ENCODE measurements around the gene TFDP2.

Gene TFDP2

DNA sequence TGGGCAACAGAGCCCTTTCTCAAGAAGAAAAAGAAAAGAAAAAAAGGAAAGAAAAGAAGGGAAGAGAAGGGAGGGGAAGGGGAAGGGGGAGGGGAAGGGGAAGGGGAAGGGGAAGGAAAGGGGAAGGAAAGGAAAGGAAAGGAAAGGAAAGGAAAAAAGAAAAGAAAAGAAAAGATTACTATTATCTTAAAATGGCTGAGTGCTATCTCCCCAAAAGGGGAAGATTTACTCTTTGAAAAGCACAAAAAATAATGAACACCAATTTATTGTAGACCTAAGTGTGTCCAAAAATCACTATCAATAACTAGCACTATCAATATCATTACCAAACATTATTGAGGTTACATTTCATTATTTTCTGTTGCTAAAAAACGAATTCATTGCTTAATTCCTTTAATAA lies 183.9 kb downstream of the TFDP2 start:
- no peak for DNase-seq (ENCODE audit: low read depth in 3 of 3)

DNA sequence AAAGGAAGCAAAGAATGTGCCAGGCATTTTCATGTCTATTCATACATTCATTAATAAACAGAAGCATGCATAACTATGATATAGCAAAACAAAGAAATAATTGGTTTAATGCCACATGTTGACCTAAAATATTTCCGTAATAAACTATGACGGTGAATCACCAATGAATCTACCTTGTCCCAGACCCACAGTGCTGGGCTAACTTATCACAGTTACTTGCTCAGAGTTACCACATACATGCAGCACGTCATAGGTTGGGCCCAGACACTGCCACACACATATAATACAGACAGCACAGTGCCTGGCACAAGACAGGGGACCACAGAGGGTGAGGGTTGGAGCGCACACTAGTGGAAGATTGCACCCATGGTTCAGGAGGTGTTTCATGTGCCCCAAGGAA lies 186.0 kb downstream of the TFDP2 start:
- DNase-seq (ENCODE audit: low read depth in 3 of 3) = no peak

DNA sequence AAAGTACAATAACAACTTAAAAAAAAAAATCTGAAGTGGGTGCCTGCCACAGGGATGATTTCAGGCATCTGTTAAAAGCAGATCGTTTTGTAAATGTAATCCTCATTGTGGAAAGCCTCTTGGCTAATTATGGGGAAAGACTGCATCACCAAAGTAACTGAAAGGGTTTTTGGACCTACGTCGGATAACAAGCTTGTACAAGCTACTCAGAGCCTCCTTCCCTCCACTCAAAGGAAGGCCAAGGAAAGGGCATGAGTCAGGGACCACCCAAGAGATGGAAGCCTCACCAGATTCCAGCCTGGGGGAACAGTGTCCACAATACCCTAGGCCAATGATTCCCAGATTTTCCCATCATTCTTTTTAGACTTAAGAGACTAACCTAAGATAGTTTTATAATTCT lies 188.6 kb downstream of the TFDP2 start:
- DNase-seq (ENCODE audit: low read depth in 3 of 3) = no peak

DNA sequence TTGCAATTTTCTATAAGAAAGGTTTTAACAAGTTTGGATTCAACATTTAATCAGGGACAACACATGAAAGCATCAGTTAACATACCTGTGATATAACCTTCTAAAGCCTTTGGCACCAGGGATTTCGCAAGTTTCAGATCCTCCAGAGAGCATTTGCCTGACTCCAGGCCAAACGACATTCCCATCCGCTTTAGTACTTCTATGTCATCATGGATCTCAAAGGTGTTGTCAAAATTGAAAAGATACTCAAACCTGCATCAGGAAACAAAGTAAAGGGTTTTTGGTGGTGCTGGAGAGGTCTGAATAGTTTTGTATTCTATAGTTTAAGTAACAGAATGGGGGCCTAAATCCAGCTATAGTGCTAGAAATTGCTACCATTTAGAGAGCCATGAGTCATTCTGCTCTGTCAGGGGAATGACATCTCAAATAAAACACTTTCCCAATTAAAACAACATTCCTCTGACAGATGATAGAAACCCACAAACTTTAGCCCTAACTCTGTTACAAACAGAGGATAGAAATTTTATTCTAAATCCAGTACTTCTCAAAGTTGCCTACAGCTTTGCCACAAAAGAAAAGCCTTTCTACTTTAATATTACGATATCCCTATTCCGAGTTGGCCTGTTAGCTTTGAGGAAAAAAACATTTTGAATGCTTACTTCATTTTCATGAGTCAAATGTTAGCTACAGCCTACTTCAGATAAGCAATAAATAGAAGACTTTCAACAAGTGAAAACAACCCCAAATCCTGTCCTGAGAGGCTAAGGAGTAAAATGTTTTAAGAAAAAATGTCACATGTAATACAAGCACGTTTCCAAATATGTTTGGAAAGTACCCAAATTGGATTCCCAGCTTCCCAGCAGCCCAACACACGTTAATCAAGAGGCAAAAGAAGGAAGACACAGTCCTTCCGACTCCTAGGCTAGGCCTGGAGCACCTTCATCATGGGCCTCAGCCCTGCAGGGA lies 189.5 kb downstream of the TFDP2 start:
- no peak for DNase-seq (ENCODE audit: low read depth in 3 of 3)

DNA sequence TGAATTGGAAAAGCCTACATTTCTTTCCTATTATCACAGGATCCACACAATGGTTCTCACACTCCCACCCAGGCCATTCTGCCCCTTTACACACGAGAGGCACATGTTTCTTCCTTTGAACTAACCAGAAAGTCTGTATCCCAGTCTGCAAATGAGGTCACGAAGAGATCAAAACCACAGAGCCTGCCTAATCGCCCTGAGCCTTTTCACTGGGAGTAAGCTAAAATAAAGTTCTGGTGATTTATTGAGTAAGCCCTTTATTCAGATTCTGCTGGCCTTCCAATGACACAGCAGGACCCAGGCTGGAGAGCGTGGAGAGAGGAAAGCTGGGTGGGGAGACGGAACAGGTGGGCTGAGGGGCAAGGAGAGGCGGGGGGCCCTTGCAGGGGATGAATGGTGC lies 194.2 kb downstream of the TFDP2 start:
- DNase-seq (ENCODE audit: low read depth in 3 of 3) = no peak

DNA sequence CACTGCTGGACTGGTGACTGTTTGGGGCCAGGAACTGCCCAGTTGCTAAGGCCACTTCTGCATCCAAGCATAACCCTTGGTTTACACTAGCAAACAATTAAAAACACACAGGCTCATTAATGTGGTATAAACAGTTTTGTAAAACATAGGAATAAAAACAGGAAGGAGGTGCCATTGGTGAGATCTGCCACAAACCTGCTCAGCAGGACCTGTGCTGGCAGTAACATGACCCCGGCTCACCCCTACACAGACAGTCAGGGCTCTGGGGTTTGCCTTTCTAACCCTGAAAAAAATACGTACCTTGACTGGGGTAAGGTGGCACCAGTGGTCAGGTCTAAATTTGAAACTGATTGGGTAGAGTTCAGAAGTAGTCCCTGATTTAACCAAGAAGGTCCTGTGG lies 196.7 kb downstream of the TFDP2 start:
- no peak for DNase-seq (ENCODE audit: low read depth in 3 of 3)

DNA sequence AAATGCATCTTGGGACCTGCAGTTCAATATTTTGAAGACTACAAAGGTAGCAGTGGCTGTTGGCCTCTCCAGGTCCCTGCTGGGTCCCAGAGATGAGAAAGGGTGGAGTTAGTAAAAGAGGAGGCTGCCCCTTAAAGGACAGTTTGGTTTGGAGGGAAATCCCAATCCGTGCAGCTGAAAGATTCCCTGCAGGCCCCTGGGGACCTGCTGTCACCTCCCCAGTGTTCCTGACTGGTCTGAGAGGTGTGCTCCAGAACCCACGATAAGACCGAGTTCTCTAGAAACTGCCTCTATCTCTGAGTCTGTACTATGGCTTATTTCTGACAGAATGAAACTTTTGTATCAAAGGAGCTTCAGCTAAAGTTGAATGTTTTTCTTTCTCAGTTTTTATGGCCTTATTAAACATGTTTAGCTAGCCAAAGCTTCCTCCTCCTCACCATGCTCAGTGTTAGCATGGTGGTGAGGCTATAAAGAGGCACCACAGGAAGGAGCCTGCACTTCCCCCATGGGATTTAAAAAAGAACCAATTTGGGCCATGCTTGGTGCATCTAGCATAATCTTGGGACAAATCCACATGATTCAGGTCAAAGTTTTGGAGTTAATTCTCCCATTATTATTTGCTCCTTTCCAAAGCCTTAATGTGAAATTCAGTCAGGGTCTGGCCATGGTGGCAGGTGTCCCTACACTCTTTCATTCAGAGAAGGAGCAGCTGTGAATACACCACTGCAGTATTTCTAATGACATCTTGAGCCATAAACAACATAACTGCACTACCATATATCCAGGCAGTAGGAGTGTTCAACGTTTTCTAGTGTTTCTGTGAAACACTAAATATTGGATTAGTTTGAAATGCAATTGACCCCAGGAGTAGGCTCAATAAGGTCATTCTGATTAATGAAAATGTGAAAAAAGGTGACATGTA lies 198.5 kb downstream of the TFDP2 start:
- no peak for DNase-seq (ENCODE audit: low read depth in 3 of 3)

DNA sequence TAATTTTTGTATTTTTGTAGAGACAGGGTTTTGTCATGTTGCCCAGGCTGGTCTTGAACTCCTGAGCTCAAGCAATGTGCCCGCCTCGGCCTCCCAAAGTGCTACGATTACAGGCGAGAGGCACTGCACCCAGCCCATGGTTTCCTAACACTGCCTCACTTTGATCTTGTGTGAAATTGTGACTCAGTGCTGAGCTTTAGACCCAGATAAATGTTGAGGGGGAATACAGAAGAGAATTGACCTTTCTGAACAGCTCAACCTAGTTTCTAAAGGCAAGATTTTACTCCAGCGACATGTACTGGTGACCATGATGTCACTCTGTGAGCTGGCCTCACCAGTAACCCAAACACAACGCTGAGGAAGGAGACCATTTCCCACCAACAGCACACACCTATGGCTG lies 199.4 kb downstream of the TFDP2 start:
- no peak for DNase-seq (ENCODE audit: low read depth in 3 of 3)

DNA sequence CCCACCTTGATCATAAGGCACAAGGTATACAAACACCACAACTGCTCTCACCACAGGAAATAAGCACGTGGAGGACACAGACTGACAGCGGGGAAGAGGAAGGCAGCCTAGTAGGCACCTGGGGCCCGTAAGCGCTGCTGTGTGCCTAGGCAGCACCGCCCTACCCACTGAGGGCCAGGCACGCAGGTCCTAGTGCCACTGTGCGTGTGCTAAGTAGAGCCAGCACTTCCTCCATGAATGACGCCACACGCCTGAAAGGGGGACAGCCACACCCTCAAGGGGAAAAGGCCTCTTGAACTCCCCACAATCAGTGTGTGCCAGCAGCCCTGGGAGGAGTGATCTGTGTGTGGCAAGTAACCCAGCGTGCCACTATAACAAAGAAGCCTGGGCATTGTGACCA lies 199.9 kb downstream of the TFDP2 start:
- no peak for DNase-seq (ENCODE audit: low read depth in 3 of 3)

DNA sequence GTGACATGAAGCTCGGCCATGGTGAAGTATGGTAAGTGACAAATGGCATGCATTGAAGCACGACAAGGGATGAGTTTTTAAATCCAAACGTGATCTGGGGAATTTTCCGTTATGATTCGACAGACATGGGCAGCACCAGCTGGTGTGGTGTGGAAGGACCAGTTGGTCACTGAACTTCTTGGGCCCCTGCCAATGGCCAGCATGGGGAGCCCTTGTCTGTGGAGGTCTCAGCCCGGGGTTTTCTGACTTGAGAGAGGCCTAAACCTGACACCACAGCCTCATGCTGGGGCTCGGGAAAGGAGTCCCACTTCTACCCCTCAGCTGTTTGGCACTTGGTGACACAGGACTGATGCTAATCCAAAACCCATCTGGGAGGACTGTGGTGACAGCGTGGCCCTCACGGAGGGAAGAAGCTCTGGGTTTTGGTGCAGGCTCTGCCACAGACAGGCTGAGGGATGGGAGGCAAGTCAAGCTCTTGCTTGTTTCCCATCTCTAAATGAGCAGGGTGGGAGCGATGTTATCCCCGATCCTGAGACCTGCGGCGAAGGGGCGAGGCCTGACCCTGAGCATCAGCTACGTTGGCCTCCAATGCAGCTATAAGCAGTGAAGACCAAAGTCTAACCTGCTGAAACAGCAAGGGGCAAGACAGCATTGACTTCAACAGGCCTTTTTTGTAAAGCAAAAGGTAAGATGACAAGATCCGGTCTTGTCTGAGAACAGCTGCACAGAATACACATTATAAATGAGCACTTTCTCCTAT lies 203.4 kb downstream of the TFDP2 start:
- DNase-seq (ENCODE audit: low read depth in 3 of 3) = no peak

DNA sequence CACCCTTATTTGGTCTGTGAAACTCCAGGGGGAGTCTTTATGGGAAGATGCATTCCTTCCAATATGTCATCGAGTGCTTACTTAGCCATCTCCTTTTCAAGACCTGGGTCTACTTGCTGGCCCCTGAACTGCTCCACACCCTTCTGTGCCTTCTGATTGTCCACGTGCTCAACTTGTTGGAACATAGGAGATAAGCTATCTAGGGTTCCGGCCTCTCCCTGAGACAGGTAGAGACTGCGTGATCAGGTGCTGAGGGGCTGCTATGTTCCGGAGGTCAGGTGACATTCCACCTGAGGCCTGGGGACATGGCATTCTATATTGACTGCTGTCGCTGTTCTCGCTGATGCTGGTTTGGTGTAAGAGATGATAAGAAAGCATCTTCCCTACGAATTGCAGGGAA lies 207.3 kb downstream of the TFDP2 start:
- DNase-seq (ENCODE audit: low read depth in 3 of 3) = no peak

DNA sequence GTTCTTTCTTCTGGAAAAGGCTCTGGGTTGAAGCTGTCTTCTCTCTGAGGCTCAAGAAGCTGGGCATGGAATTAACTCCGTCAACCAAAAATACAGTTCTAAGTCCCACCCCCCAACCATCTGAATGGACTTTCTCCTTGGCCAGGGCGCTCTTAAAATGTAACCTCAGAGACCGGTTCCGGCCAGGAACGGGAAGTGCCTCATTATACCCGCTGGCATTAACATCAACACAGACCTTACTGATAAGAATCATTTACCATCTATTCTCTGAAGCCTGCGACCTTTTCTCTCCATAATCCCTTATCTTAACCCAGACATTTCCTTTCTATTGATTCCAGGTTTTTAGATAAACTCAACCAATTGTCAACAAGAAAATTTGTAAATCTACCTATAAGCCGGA lies 208.3 kb downstream of the TFDP2 start:
- no peak for DNase-seq (ENCODE audit: low read depth in 3 of 3)

DNA sequence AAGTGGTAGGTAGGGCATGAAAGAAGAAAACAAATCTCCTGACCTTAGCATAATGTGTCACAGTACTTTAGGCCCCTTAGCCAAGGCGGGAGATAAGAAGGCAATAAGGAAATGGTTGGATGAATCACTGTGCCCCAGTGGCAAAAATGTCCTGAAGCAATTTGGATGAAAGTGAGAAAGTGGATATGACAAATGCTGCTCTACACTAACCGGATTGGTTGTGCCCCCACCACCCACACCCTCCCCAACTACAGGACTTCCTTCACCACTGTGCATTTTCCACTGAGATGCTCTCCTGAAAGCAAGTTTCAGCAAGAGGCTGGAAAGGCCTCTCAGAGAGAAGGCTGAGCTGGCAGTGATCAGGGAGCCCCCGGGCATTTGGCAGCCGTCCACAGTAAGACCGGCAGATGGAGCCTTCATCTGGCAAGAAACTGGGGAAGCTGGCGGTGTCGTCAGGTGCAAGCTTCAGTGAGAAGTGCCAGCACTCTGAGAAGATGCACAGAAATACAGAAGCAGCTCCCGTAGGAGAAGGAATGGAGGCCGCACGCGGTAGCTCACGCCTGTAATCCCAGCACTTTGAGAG lies 209.1 kb downstream of the TFDP2 start:
- DNase-seq (ENCODE audit: low read depth in 3 of 3) = peak in 1 of 3 experiments; percentile 60

DNA sequence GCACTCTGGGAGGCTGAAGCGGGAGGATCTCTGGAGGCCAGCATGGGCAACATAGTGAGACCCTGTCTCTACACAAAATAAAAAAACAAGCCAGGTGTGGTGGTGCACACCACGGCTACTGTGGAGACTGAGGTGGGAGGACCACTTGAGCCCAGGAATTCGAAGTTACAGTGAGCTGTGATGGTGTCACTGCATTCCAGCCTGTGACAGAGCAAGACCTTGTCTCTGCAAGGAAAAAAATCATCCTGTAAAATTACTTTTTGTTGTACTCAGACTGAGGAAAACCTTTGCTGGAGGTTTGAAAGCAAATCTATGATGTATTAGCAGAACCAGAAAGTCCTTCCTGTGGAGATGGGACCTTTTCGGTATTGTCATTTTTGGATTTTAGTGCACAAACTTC lies 209.6 kb downstream of the TFDP2 start:
- no peak for DNase-seq (ENCODE audit: low read depth in 3 of 3)

DNA sequence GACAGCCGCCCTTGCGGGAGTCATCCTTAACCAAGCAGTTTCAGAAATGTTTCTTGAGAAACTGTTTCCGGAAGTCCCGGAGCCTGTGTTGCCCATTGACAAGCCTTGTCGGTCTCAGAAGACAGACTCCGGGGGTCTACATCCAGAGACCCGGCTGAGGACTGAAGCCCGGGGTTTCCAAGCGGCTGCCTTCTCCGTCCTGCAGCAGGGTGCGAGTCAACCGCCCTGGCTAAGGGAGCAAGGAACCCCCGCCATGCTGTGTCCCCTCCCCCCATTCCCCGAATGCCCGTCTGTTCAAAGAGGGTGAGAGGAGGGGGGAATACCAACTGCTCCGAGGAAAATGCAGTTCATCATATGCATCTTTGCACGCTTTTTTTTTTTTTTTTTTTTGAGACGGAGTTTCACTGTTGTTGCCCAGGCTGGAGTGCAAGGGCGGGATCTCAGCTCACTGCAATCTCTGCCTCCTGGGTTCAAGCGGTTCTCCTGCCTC lies 211.3 kb downstream of the TFDP2 start:
- DNase-seq (ENCODE audit: low read depth in 3 of 3) = no peak

DNA sequence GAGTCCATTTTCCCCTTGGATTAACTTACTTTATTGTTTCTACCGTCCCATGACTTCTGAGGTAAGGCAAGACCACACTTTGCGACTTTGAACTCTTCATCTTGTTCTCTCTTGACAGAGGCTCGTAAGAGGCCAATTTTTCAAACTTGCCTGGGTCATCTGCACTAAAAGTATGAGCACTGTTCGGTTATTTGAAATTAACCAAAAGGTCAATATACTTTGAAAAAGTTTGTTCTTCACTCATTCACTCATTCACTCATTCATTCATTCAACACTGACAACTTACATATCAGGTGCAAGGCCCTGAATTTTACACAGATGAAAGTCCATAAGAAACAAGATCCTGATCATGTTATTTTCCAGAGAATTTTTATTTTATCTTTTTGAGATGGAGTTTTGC lies 215.0 kb downstream of the TFDP2 start:
- no peak for DNase-seq (ENCODE audit: low read depth in 3 of 3)

DNA sequence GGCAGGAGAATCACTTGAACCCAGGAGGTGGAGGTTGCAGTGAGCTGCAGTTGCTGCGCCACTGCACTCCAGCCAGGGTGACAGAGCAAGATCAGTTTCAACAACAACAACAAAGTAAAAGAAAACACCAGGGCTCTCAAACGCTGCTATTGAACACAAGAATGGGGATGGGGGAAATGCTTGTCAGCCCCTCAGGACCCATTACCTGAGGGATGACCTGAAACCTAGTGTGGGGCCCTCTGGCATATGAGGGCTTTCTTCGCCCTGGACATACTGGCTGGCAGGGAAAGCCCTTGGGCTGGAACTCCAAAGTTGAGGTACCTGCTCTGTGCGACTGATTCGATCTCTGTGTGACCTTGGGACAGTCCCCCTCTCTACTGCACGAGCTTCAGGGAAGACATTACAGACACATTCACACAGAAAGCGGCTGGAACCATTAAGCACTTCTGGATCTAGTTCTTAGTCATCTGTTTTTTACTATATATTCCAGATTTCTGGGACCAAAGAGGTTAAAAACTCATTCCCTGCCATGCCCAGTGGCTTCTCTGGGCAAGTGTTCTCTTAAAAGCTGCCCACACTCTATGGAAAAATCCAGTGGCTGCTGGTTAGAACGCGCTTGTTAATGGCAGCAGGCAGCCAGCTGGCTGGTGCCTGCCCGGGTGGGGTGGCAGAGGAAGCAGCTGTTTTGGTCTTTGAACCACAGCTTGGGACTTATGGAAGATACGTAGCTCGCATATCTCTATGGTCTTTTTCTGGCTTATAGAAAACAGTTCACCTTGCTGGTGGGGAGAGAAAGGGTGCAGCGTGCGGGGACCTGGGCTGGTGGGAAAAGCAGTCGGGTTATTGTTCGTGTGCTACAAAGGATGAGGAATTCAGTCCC lies 215.7 kb downstream of the TFDP2 start:
- DNase-seq (ENCODE audit: low read depth in 3 of 3) = no peak

DNA sequence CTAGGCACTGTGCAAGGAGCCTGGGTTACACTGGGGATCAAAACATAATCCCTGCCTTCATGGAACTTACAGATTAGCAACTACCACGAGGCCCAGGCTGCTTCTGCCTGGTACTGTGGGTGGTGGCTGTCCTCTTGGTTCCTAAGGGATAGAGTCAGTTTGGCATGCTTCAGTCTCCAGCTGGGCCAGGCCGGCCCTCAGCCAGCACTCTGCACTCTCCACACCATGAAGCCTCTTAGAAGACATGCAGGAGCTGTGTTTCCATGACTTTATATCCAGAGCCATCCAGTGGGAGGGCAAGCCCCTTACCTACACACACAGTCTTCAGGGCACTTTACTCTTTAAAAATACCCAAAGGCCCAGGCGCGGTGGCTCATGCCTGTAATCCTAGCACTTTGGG lies 218.5 kb downstream of the TFDP2 start:
- DNase-seq (ENCODE audit: low read depth in 3 of 3) = no peak

DNA sequence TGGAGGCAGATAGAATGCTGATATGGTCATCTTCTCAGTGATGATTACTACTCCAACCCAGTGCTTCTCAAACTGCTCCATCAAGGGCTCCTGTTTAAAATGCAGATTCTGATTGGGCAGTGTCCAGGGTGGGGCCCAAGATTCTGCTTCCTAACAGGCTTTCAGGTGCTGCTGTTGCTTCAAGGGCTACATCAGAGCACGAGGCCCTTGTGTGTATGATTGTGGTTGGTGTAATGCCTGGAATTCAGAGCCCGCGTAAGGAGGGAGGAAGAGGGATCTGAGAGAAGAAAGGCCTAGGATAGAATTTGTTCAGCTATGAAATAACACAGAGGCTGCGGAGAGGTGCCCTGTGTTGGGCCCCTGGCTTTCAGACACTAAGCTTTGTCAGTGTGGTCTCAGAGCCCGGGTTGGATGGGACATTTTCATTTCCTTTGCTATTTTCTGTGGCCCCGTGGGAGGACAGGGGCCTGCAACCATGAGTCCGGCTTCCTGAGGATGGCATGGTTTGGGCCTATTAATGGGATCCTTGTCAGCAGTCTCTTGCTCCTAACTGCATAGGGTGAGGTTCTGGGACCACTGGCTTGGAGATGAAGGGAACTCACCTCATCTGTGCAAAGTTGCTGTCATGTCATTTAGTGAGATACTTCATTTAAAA lies 219.9 kb downstream of the TFDP2 start:
- no peak for DNase-seq (ENCODE audit: low read depth in 3 of 3)

All from stimulated activated CD4-positive, alpha-beta T cell treated with anti-CD3 and anti-CD28 coated beads, TNF-alpha, amount 100 ng/mL, for 24 hours (primary cell).